ENCODE data around the gene BCORL1. TPM values are rescaled to one million over a fixed set of nuclear protein-coding genes. Genes with fewer than 3 reads are reported as not detected.

The BCORL1 gene
- total RNA-seq, 1 donor = 2.6 TPM

GRCh38 chrX:129984111-129984958, 1.9 kb downstream of the BCORL1 start:
- peak; percentile 4 for DNase-seq (ENCODE audit: low read depth)
- TF ChIP-seq CTCF (IDR thresholded peaks at IDR 0.05; ENCODE audit: insufficient read depth, low read depth, low read length) = no peak
- peak overlapping the region; percentile 64 for H3K4me3 ChIP-seq (ENCODE audit: low read depth, low read length)

GRCh38 chrX:129987871-129988270, 5.4 kb downstream of the BCORL1 start:
- DNase-seq (ENCODE audit: low read depth) = no peak
- H3K4me3 ChIP-seq (ENCODE audit: low read depth, low read length) = no peak overlapping the region
- no peak for TF ChIP-seq CTCF (IDR thresholded peaks at IDR 0.05; ENCODE audit: insufficient read depth, low read depth, low read length)

- TF ChIP-seq CTCF (IDR thresholded peaks at IDR 0.05; ENCODE audit: insufficient read depth, low read depth, low read length) = no peak
- no peak for DNase-seq (ENCODE audit: low read depth)
- H3K4me3 ChIP-seq (ENCODE audit: low read depth, low read length) = no peak overlapping the region
Observed at GRCh38 chrX:129992181-129992580, 9.7 kb downstream of the BCORL1 start.

GRCh38 chrX:129996120-129996519, 13.7 kb downstream of the BCORL1 start:
- DNase-seq (ENCODE audit: low read depth) = peak; percentile 56
- TF ChIP-seq CTCF (IDR thresholded peaks at IDR 0.05; ENCODE audit: insufficient read depth, low read depth, low read length) = no peak
- no peak overlapping the region for H3K4me3 ChIP-seq (ENCODE audit: low read depth, low read length)

GRCh38 chrX:129997086-129997485, 14.7 kb downstream of the BCORL1 start:
- TF ChIP-seq CTCF (IDR thresholded peaks at IDR 0.05; ENCODE audit: insufficient read depth, low read depth, low read length) = no peak
- DNase-seq (ENCODE audit: low read depth) = no peak
- no peak overlapping the region for H3K4me3 ChIP-seq (ENCODE audit: low read depth, low read length)

- TF ChIP-seq CTCF (IDR thresholded peaks at IDR 0.05; ENCODE audit: insufficient read depth, low read depth, low read length) = no peak
- DNase-seq (ENCODE audit: low read depth) = no peak
- no peak overlapping the region for H3K4me3 ChIP-seq (ENCODE audit: low read depth, low read length)
Observed at GRCh38 chrX:129998021-129998420, 15.6 kb downstream of the BCORL1 start.

All from fibroblast of villous mesenchyme (primary cell).